G401 (cell line): ENCODE data around the gene SMIM44. TPM values are rescaled to one million over a fixed set of nuclear protein-coding genes. Genes with fewer than 3 reads are reported as not detected.

Experiments used
- DNase-seq: peaks from one replicate; pipeline ENCODE4 v3.0.0-alpha.2; 2015; ENCODE audit warnings: low spot score
- in situ Hi-C: cut with HindIII; loops from 2 replicates; pipeline ENCODE4 v1.10.0; 2016; ENCODE audit warnings: low sequenced_read_pairs, mixed read lengths
- total RNA-seq: library from RNA; depleted of rRNA; stranded (reverse); fragments of >200 nt; shearing (Covaris generic); gene quantifications from 2 replicates; pipeline ENCODE4 v1.2.3, GENCODE V29; 2014

The SMIM44 gene
- total RNA-seq, 1 experiment from 2014 or later: not detected

GRCh38 chr19:3481241-3482090, 1.8 kb downstream of the SMIM44 start:
- in situ Hi-C loops: no loop called here
- DNase-seq: no peak

- in situ Hi-C loops: no loop called here
- DNase-seq: no peak
Measured at GRCh38 chr19:3480383-3481091, 2.7 kb downstream of the SMIM44 start, which contains the start of gene SMIM24. SMIM24 (minus strand) TSS chr19:3480525; CDS start chr19:3480463, 62 bp downstream.

DNA sequence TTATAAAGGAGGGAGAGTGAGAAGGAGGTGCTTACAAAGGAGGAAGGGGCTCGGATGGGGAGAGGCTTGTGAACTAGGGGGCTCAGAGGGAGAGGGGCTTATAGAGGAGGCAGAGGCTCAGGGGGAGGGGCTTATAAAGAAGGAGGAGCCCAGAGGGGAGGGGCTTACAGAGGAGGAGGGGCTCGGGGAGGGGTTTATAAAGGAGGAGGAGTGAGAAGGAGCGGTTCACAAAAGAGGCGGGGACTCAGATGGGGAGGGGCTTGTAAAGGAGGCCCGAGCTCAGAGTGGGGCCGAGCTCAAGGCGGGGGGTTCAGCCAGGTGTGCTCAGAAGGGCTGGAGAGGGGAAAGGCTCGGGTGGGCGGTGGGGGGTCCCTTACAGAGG, 3.4 kb downstream of the SMIM44 start:
- in situ Hi-C loops: no loop called here

DNA sequence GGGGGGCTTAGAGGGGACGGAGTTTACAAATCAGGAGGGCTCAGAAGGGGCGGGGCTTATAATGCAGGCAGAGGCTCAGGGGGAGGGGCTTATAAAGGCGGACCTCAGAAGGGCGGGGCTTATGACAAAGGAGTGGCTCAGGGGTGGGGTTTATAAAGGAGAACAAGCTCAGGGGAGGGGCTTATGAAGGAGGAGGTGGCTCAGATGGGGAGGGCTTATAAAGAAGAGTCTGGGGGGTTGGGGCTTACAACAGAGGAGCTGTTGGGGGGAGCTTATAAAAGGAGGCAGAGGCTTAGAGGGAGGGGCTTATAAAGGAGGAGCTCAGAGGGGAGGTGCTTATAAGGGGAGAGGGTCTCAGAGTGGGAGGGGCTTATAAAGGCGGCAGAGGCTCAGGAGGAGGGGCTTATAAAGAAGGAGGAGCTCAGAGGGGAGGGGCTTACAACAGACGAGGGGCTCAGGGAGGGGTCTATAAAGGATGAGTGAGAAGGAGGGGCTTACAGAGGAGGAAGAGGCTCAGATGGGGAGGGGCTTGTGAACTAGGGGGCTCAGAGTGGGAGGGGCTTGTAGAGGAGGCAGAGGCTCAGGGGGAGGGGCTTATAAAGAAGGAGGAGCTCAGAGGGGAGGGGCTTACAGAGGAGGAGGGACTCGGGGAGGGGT, 3.9 kb downstream of the SMIM44 start:
- in situ Hi-C loops: no loop called here
- DNase-seq: no peak

More for the DNA sequence above, 3.4 kb downstream of the SMIM44 start:
- no peak for DNase-seq

GRCh38 chr19:3478409-3479176, 4.6 kb downstream of the SMIM44 start:
- no peak for DNase-seq
- in situ Hi-C loops: no loop called here

- in situ Hi-C loops: no loop called here
- no peak for DNase-seq
Measured at GRCh38 chr19:3477951-3478350, 5.3 kb downstream of the SMIM44 start.

- in situ Hi-C loops: no loop called here
- DNase-seq: no peak
Measured at GRCh38 chr19:3477506-3477905, 5.7 kb downstream of the SMIM44 start.

DNA sequence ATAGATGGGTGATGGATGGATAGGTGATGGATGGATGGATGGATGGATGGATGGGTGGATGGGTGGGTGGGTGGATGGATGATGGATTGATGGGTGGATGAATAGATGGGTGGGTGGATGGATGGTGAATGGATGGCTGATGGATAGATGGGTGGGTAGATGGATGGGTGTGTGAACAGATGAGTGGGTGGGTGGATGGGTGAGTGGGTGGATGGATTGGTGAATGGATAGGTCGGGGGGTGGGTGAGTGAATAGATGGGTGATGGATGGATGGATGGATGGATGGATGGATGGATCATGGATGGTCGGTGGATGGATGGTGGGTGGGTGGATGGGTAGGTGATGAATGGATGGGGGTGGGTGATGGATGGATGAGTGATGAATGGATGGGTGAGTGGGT, 6.4 kb downstream of the SMIM44 start:
- DNase-seq: no peak
- in situ Hi-C loops: no loop called here

DNA sequence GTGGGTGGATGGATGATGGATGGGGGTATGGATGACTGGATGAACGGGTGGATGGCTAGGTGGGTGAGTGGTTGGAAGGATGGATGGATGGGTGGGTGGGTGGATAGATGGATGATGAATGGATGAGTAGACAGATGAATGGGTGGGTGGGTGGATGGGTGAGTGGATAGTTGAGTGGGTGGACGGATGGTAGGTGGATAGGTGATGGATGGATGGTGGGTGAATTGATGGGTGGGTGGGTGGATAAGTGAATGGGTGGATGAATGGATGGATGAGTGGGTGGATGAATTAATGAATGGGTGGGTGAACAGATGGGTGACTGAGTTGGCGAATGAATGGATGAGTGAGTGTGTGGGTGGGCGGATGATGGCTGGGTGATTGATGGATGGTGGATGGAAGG, 7.8 kb downstream of the SMIM44 start:
- DNase-seq: no peak
- in situ Hi-C loops: no loop called here

DNA sequence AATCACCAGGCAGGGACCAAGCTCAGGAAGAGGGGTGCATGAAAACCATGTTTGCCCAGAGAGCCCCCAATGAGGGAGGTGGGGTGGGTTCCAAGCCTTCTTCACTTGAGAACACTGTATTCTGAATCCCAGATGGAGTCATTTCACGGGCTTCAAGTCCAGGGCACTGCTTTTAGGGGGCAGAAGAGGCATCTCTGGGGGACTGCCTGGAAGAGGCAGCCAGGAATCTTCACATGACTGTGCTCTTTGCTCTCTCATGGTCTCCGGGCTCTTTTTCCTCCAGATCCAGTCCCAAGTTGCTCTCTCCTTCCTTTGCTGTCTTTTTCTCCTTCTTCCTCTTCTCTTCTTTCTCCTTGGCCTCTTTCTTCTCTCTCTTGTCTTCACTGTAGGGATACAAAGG, 8.6 kb downstream of the SMIM44 start:
- in situ Hi-C loops: no loop called here
- no peak for DNase-seq

GRCh38 chr19:3474010-3474409, 9.2 kb downstream of the SMIM44 start:
- in situ Hi-C loops: no loop called here
- DNase-seq: no peak

DNA sequence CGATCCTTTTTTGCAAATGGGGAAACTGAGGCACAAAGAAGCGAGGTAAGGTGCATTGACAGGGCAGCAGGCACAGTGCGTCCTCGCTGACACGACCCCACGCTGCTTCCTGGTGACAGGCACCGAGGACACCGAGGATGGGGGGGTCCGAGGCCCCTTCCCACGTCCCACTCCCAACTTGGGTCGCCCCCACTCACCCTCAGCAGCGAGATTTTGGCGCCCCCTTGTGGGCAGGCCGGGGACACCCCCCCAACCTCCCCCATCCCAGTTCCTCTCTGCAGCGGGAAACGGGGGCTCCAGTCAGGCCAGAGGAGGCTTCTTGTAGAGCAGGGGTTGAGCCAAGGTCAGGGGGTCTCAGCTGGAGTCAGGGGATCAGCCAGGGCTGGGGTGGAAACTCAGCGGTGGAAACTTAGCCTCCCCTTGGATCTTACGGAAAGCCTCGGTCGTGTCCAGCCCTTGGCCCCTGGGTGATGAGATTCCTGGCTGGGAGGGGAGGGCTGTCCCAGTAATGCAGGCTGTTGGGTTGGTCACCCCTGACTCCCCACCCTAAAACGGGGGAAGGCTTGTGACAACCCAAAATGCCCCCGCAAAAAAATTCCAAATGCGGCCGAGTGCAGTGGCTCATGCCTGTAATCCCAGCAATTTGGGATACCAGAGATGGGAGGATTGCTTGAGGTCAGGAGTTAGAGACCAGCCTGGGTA, 11.1 kb downstream of the SMIM44 start:
- in situ Hi-C loops: no loop called here
- DNase-seq: no peak

- in situ Hi-C loops: no loop called here
- no peak for DNase-seq
Measured at GRCh38 chr19:3470500-3471128, 12.6 kb downstream of the SMIM44 start.

- no peak for DNase-seq
- in situ Hi-C loops: no loop called here
Measured at GRCh38 chr19:3469638-3470499, 13.4 kb downstream of the SMIM44 start.

DNA sequence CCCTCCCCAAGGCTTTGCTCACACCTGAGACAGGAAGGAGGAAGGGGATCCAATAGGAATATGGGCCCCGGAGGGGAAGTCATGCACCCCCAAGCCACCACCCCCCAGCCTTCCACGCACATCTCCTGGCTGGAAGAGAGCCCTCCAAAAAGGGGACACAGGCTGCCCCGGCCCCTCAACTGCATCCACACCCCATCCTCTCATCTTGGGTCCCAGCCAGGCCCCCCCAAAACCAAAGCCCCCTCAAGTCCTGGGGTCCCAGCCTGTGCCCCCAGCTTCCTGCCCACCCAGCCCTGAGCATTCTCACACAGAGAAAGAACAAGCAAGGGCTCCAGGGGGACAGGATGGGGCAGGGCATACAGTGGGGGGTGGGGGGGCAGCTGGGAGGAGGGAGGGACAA, 15.0 kb downstream of the SMIM44 start:
- in situ Hi-C loops: no loop called here
- no peak for DNase-seq

DNA sequence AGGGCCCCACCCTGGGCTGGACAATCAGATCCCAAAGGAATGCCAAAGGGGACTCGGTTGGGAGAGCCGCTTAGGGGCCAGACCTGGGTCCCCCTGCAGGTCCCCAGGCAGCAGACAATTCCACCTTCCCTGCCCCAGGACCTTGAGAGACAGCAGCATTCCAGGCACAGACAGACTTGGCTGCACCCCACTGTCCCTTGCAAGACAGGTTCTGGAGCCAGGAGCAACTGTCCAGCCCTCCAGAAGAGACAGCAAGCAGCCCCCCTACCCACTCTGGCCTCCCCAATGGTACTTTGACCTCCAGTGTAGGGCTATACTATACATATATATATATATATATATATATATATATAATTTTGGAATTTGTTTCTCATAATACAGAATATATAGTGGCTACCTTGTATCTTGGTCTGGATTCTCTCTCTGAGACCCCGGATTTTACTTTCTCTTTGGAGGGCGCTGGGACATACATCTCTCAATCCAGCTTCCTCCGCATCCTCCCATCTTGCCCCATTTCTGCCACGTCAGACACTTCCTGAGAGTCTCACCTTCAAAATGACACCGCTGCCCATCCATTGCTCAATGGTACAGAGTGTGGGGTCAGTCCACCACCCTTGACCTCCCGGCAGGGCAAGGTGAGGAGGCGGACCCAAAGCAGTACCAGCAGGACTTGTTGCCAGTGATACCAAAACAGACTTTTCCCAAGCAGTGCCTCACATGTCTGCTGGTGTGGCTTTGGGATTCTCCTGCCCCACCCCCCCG, 15.6 kb downstream of the SMIM44 start:
- no peak for DNase-seq
- in situ Hi-C loops: no loop called here

DNA sequence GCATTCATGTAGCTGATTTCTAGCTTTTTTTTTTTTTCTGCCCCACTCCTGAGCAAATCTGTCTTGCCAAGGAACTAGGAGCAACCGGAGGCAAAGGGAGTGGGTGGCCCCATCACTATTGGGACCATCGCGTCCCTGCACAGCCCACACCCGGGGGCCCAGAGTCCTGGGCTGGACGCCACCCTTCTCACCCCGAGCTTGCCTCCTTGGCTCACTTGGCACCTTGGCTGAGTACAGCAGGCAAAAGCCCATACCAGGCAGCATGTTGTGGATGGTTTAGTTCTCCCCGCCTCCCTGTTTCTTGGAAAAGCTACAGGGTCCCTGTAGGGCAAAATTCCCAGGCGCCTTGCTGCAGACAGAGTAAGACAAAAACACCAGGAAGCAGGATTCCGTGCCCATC, 16.6 kb downstream of the SMIM44 start:
- DNase-seq: peak; percentile 48
- in situ Hi-C loops: no loop called here
